DMS153 treated with DMSO at 0.1 percent for 48 hours (cell line): ENCODE measurements around the gene SPTSSB.

Experiments
- DNase-seq: peaks from one replicate; lab custom pipeline; 2025; ENCODE audit not compliant: unreplicated experiment; lab: John Stamatoyannopoulos, UW

The SPTSSB gene, protein sequence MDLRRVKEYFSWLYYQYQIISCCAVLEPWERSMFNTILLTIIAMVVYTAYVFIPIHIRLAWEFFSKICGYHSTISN

DNA sequence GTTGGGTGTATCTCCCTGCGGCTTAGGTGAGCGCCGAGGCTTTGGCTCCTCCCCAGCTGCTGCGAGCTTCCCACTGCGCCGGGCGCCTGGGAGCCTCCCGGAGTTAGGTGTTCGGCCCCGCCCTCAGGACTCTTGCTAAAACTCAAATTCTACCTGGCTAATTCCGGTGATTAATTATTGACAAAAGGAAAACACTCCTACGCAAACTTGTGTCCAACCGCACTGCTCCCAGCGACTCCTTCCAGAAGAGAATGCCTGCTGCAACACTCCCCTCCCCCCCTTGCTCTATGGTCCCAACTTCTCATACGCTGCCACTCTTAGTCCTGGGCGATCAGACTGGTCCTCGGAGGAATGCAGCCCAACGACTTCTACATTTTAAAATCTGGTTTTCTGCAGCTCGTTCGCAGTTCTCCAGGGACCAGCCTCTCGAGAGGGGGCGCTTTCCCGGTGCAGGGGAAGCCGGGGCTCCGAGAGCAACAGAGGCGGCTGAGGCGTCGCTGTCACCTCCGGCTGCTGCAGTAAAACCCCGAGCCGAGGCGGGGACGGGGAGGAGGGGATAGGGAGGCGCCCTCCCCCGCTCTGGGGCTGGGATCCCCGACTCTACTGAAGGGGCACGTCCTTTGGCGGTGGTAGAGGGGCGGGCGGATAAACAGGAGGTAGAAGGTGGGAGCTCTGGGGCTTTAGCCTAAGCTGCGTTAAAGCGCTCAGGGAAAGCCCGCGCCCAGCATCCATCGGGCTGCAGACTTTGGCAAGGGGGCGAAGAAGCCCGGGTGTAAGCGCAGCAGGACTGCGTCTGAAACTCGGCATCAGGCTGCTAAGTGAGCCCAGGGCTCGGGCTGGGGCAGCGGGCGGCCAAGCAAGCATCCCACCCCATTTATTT lies at the start of gene SPTSSB:
TSS of gene SPTSSB (minus strand) at position 77 of the 880 bp plus-strand sequence. CDS start 25,194 bp downstream, outside the sequence.
- DNase-seq: peak; percentile 46

DNA sequence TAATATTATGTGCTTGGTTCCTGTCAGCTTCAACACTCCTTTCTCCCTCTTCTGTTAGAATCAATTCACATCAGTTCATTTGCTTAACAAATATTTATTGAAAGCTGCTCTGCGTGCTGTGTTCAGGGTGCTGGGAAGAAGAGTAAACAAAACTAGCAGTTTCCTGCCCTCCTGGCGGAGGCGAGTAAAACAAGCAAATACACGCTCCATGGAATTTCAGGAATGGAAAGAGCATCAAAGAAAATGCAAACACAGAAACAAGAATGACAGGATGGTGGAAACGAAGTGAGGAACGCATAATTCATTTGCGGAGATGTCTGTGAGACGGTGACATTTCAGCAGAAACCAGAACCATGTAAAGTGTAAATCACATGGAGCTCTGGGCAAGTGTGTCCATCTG lies 49.4 kb upstream of the SPTSSB start:
- peak; percentile 54 for DNase-seq

DNA sequence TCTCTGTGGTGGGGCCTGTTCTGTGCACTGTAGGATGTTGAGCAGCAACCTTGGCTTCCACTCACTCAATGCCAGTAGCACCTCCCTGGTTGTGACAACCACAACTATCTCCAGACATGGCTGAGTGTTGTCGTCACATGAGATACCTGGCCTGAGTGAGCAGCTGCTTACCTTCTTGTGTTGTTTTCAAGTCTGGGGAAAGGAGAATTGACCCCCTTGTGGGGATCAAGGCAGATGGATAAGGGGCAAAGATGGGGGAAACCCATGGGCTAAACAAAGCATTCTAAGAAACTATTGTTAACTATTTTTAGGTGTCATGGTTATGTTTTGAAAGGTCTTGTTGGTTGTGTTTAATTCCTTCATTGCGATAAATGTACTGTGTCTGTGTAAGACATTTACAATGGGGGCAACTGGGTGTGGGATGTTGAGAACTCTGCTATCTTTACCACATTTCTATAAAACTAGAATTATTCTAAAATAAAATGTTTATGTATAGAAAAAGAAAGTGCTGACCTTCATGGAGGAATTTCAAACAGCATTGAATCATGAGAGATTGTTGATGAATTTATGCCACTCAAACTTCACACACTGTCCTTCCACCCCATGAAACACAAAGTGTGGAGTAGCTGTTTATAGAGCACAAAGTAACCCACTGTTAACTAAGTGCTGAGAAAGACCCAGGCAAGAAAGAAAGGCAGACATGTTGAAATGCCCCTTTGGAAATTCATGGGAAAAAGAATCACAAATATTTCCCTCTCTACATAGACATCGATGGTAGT lies 48.4 kb upstream of the SPTSSB start:
- DNase-seq: no peak

DNA sequence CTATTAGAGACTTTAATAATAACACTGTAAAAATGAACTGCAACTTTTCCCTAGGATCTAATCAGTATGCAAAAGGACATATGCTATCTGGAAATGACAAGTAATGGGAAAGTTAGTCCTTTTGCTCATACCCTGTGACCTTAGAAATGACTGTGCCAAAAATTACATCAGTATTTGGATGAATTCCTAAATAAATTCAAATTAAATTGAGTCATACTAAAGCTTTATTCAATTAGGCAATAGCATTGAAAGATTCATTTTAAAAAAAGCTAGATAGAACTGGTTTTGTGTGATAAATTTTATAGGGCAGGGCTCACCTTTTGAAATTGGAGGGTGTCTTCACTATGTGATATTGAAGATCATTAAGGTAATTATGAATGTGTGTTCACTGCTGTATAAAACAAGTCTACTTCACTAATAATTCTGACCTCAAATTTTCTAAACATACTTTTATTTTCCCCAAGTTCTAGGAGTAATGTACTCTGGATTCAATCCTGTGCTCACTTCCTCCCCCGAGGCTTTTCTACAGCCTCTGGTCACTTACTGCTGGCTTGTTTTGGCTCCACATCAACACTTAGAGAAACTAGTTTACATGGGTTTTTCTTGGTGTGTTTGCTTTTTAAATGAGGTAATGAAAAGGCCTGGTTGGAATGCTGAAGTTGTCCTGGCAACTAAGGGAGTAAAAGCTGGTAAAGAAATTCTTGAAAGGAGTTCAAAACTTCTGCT lies 44.4 kb upstream of the SPTSSB start:
- no peak for DNase-seq

DNA sequence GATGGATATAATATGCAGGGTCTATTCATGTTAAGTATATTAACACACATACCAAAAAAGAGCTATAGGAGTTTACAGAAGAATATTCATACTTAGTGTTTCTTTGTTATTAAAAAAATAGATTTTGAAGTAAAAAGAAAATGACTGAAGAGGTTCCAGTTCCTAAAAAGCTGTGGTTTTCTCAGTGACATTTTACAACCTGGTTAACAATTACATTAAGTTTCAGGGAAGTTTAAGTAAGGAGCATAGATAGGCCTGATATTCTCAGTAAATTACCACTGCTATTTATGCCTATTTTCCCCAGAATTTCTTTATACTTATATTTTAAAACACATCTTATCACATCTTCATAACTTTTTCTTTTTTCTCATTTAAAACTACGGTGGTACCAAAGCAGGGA lies 43.6 kb upstream of the SPTSSB start:
- DNase-seq: no peak

DNA sequence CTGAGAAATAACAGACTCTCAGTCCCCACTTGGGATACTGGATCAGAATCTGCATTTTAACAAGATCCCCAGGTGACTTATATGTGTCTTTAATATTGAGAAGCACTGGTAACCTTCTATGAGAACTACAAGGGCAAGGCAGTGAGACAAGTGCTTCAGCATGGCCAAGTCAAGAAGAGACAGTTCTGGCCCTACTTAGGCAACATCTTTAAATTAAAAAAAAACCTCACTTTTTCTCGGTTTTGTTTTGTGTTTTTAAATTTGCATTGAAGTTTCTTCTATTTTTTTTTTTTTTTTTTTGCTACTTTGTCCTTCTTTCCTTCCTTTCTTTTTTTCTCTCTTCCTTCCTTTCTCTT lies 42.5 kb upstream of the SPTSSB start:
- DNase-seq: no peak

DNA sequence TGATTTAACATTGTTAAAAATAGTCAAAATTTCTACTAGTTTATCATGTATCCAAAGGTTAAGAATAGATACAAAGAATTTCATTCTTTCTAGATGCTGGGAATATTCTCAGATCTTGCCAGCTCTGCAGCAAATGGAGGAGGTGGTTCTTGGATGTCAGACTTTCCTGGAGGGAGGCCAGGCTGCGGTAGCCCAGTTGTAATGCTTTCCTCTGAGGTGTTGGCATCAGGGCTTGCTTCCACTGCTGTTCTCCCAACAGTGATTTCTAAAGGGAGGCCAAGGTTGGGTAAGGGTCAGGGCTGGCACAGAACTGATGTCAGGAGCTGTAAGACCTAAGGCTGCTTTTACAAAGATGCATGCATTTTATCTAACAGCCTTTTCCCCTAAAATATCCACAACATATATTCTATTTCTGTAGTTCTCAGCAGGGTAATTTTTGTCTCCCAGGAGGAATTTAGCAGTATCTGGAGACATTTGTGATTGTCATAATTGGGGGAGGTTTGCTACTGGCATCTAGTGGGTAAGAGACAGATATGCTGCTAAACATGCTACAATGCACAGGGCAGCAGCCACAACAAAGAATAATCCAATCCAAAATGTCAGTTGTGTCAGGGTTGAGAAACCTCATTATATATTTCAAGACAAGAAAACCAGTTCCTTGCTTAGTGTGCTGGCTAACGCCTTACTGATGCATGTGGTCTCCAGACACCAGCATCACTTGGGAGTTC lies 42.0 kb upstream of the SPTSSB start:
- DNase-seq: no peak

DNA sequence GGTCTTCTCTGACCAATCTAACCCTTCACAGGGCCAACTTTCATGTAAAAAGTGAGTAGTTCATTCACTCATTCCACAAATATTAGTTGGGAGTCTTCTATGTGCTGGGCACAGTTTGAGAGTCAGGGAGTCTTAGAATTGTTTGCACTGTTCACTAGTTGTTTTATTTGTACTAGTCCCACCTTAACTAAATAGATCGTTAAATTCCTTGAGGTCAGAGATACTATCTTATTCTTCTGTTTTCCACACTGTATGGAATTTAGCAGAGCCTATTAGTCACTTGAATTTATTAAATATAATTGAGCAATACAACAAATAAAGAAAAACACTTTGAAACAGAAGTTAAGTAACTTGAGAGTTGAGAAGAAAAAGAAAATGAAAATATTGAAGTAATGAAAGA lies 40.8 kb upstream of the SPTSSB start:
- no peak for DNase-seq

DNA sequence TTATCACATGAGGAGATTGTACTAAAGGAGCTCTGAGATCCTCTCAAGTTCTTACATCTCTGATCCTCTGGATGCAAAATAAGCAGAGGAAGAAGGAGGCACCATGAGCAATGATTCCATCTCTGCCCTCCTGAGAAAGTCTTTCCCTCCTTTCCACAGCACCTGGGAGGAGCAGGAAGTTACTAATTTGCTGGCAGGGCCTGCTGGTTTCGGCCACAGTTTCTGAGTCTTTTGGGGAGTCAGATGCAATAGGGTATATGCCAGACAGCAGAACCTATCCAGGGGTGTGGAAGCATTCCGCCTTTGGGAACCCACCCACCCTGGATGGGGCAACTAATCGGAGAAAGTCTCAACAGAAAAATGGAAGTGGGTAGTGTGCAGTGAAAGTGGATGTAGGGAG lies 38.5 kb upstream of the SPTSSB start:
- no peak for DNase-seq

DNA sequence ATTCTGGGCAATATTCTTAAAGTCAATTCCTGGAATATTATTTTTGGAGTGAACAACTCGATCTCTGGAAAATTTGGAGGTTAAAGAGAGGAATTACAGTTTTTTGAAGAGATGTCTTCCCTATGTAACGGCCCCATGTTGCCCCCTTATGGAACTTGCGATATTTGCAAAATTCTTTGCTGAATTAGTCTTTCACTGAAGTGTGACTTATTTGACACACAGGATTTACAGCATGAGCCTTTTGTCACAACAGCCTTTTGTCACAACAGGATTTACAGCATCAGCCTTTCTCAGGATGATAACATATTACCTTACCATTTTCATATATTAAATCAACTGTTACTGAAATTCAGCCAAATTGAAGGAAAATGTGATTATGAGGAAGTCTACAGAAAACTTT lies 37.8 kb upstream of the SPTSSB start:
- no peak for DNase-seq

DNA sequence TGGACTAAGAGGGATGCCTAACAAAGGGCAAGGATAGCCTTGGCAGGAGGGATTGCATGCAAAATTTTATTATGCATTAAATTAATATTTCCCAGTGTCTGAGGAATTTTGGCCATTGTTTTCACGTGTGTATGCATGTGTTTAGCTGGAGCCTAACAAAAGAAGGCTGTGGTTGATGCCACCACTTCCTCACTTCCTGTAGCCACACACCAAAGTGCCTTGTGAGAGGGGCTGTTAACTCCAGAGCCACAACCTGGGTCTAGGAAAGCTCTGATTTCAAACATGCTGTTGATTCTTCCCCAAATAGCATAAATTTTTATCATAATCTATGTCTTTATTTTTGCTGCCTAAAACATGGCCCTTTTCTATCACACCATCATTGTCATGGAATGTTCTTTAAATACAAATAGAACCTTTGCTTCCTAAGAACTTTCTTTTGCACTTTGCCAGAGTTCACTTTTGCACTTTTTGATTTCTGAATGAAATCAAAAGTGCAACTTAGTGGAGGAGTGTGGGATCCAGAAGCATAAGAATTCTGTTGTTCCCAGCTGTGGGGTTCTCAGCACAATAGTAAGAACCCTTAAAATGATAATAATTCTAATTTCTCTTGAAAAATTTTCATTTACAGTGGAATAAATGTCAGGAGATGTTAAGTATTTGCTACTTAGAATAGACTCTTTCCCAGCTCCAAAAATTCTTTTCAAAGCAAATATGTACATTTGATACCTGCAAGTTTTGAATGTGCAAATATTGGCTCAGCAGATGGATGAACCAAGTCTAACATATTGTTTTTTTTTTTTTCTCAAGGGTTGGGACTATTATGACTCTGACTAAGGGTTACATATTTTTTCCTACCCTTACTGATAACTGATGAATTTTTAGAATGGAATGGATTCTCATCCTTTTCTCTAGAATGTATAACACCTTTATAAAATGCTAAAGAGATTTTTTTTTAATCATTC lies 35.6 kb upstream of the SPTSSB start:
- no peak for DNase-seq

DNA sequence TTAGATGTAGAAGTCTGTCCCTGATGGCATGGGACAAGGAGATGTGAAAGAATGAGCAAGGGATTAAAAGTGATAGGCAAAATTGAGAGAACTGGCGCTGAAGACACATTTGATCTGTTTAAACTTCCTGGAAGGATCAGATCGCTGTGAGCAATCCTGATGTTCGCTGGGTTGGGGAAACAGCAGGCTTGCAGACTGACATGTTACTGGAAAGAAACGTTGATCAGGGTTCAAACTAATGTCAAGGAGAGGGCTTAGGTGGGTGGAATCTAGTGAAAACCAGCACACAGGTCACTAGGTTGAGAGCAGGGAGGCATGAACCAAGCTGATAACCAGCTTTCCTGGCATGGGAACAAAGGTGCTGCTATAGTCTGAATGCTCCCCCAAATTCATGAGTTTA lies 34.5 kb upstream of the SPTSSB start:
- no peak for DNase-seq

DNA sequence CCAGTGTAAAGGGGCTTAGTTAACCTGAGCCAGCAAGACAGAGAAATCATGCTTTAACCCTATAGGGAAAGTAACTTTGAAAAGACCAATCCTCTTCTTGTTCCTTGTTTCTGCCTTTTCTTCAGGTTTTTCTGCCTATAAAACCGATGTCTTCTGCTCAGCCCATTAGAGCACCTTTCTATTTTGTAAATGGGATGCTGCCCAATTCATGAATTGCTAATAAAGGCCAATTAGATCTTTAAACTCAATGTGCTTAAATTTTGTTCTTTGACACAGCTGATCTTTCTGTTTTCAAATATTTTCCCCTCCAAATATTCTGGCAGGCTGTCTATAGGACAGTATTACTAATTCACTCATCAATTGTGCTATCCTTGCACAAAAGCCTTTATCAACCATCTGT lies 33.8 kb upstream of the SPTSSB start:
- no peak for DNase-seq

DNA sequence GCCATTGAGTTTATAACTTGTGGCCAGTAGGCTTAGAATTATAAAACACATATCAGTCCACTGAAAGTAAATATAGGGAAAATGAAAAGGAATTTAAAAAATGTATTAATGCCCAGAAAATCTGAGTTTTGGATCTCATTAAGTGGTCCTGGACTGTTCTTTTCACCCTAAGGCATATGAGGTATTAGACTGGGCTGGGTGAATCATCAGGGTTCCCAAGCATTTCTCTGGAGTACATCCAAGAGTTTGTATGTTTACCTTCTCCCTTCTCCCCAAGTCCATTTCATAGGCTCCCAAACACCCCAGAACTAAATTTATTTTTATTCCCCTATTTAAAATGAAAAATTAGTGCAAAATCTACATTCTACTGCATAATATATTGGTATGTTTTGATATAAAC lies 31.9 kb upstream of the SPTSSB start:
- no peak for DNase-seq

DNA sequence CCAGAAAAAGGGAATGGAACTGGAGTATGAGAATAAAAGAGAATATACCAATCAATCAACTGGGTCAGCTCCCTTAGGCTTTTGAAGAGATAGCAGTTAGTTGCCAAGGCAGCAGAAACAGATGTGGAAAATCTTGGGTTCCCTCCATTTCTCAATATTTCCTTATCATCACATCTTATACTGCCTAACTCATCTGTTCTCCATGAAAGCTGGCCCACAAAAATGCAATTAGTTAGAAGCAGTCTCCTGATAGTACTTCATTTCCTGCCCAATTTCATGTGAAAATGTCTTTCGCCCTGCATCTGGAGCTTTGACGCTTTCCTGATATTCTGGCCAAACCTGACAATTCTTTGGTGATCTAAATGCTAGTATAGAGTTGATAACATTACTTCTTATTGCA lies 30.1 kb upstream of the SPTSSB start:
- no peak for DNase-seq

DNA sequence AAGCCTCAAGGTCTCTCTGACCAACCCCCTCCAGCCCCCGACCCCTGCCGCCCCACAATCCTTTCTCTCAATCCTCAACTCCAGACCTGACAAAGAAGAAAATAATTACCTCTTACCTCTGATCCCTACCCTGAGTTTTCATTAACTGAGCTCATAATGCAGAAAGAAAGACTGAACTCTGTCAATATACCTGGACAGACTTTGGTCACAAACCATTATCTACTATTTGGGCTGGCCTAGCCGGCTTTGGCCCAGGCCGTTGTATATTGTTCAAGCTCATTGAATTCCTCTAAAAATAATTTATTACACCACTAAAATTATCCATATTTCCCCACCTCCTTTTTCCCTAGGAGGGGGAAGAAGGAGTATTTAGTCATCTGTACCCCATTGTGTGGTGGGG lies 29.3 kb upstream of the SPTSSB start:
- no peak for DNase-seq

DNA sequence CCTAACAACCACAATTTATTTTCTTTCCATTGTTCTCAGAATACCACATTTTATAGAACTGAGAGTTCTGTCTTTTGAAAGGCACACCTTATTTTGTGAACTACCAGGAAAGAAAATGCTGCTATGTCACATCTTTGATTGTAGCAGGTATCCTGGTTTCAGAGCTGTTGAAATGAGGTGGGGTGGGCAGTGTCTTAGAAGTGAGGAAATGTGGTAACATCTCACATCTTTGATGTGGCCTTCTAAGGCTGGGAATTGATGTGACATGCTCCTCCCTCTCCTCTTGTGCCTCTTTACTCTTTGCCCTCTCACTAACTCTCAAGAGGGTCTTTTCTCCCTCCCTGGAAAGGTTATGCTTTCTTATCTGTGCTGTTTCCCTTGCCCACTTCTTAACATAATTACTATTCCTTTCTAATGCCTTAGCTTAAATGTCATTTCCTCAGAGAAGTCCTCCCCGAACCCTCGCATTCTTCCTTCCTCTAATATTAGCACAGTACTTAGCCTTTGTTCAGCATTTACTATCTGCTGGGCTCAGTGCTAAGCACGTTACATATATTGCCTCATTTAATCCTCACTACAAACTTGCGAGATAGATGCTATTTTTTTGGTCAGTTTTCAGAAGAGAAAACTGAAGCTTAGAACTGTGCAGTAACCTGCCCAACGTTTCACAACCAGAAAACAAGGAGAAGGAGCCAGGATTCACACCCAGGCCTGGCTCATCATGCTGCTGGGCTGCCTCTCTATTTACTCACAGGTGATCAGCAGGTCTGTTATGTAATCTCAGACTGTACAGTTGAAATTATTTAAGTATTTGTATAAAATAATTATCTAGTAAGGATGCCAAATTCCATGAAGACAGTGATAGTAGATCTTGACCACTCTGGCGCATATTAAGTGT lies 24.0 kb upstream of the SPTSSB start:
- DNase-seq: no peak

DNA sequence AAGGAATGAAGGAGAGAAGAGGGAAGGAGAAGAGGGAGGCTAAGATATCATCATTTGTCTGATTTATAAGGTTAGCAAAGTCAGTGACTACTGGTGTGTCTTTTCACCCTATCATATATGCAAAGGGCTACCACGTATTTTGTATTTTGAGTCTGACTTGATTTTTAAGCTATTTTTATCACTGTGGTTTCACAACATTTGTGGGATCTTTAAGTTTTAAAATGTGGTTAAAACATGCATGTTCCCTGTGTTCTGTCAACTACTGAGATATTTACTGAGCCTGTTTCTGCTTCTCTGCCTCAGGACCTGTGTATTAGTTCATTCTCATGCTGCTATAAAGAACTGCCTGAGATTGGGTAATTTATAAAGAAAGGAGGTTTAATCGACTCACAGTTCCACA lies 22.5 kb upstream of the SPTSSB start:
- no peak for DNase-seq

DNA sequence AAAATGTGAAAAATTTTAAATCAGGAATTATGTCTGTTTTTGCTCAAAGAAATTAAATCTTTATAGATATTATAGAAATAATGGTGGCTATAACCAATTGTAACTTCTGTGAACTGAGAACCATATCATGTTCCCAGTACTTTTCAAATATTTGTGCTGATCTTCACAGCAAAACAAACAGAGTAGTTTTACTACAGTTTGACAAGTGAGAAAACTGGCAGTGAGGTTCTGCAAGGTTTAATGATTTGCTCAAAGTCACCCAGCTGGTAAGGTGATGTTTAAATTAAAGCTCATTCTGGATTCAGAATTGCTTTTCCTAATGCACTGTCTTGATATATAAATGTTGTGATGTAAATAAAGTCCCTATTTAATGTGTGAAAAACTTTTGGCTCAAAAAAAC lies 22.0 kb upstream of the SPTSSB start:
- no peak for DNase-seq
